ENCODE data around the gene RIBC1. TPM values are rescaled to one million over a fixed set of nuclear protein-coding genes. Genes with fewer than 3 reads are reported as not detected.

The RIBC1 gene
- total RNA-seq, 1 experiment from 2014 or later, result 0.61 TPM

DNA sequence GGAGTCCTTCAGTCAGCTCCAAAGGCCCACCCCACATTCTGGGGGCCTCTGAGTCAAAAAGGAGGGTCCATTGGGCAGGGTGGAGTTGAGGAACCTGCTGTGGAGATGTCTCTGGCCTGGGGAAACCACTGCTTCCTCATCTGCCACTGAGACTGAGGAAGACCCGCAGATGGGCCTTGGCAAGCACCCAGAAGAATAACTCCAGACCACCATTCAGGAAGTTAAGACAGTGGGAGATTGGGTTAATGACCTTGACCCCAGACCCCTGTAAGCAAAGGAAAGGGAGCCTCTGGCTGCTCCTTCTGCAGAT, 19.6 kb downstream of the RIBC1 start (continued):
- TF ChIP-seq ZBTB33 (IDR thresholded peaks at IDR 0.05; ENCODE audit: extremely low read depth, insufficient replicate concordance, low read length) (no peak), SP1 (IDR thresholded peaks at IDR 0.05; ENCODE audit: low read depth) (no peak), SIN3A (IDR thresholded peaks at IDR 0.05; ENCODE audit: low read depth) (no peak), SRF (IDR thresholded peaks at IDR 0.05; ENCODE audit: low read depth) (no peak), ELF1 (IDR thresholded peaks at IDR 0.05; ENCODE audit: borderline replicate concordance, low read depth) (no peak), ZFX (IDR thresholded peaks at IDR 0.05) (no peak), EZH2 (IDR thresholded peaks at IDR 0.05) (no peak), YY1 (IDR thresholded peaks at IDR 0.05; ENCODE audit: extremely low read depth, insufficient replicate concordance, low read depth, low read length) (no peak), EZH2phosphoT487 (IDR thresholded peaks at IDR 0.05; ENCODE audit: borderline replicate concordance) (no peak)
- TF ChIP-seq, protein P1, sequence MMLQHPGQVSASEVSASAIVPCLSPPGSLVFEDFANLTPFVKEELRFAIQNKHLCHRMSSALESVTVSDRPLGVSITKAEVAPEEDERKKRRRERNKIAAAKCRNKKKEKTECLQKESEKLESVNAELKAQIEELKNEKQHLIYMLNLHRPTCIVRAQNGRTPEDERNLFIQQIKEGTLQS (IDR thresholded peaks at IDR 0.05), result no peak
- TF ChIP-seq, protein P2, sequence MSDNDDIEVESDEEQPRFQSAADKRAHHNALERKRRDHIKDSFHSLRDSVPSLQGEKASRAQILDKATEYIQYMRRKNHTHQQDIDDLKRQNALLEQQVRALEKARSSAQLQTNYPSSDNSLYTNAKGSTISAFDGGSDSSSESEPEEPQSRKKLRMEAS (IDR thresholded peaks at IDR 0.05), result no peak

GRCh38 chrX:53445977-53446376, 23.3 kb downstream of the RIBC1 start:
- no peak overlapping the region for H3K27ac ChIP-seq (ENCODE audit: low read depth, low read length)
- ATAC-seq, result peak; percentile 55
- no peaks in the 10 kb centered on the region for H3K9me3 ChIP-seq (ENCODE audit: control insufficient read depth in 1 of 2, insufficient read depth in 1 of 2, low read depth in 1 of 2, low read length in 2 of 2)
- no peak for DNase-seq (ENCODE audit: low read depth, low spot score)
- intact Hi-C loops (cut with micrococcal nuclease), result loop anchor here (1.0 kb wide), 1 partner anchor 129 kb away; no protein-coding TSS in a partner anchor
- no peak overlapping the region for H2AFZ ChIP-seq (ENCODE audit: low read depth, low read length, poor library complexity, severe bottlenecking)
- no peaks in the 10 kb centered on the region for H3K27me3 ChIP-seq (ENCODE audit: insufficient read depth, low read length)
- ChIA-PET CTCF (interaction anchor here (0.6 to 2.8 kb wide), 9 partner anchors 8 to 164 kb away, joined by 3 to 25 read pairs (median 4); partner anchors contain the start of genes RIBC1 and SMC1A), RAD21 (ENCODE audit: low non-redundant PET in 1 of 2, low total read pairs in 2 of 2, uncharacterized antibody in 2 of 2, unreplicated experiment in 2 of 2) (interaction anchor here (0.9 to 1.5 kb wide), 3 partner anchors 128 to 131 kb away, joined by 3 to 7 read pairs (median 4); no protein-coding TSS in a partner anchor), POLR2A (interaction anchor here (0.9 to 1.0 kb wide), 2 partner anchors 23 to 221 kb away, joined by 3 read pairs; partner anchors contain the start of genes KDM5C, RIBC1 and SMC1A)
- peaks cover 3 to 8% of the 10 kb centered on the region in 2 experiments; a peak in 2 of 4 replicates for H3K4me1 ChIP-seq (ENCODE audit: control insufficient read depth in 1 of 2, insufficient read depth in 2 of 2, low read length in 2 of 2)
- no peak overlapping the region for H3K4me3 ChIP-seq (replicated peaks in 1 of 2; ENCODE audit: low read depth in 1 of 2, low read length in 2 of 2)
- no peaks in the 10 kb centered on the region for H3K36me3 ChIP-seq (ENCODE audit: control insufficient read depth in 1 of 2, insufficient read depth in 2 of 2, low read length in 2 of 2)
- H3K79me2 ChIP-seq (ENCODE audit: insufficient read depth, low read length), result no peaks in the 10 kb centered on the region
- TF ChIP-seq ELF1 (IDR thresholded peaks at IDR 0.05; ENCODE audit: borderline replicate concordance, low read depth), result no peak
- TF ChIP-seq RAD21 (IDR thresholded peaks at IDR 0.05; ENCODE audit: low read depth), result no peak
- TF ChIP-seq CTCF (IDR thresholded peaks at IDR 0.05 in 2 of 3, conservative IDR thresholded peaks at IDR 0.05 in 1 of 3; ENCODE audit: borderline replicate concordance in 1 of 3, insufficient read depth in 1 of 3, low read depth in 2 of 3, low read length in 2 of 3), result peak in 2 of 3 experiments; percentile 66 to 76; a peak in 4 of 6 replicates
- no peak for TF ChIP-seq POLR2AphosphoS5 (IDR thresholded peaks at IDR 0.05; ENCODE audit: low read depth, low read length)
- no peak for TF ChIP-seq ZNF274 (IDR thresholded peaks at IDR 0.05; ENCODE audit: low read depth, low read length)
- TF ChIP-seq FOSL1 (IDR thresholded peaks at IDR 0.05; ENCODE audit: low read depth), result no peak
- H3K4me2 ChIP-seq (ENCODE audit: low read length), result no peak overlapping the region
- no TSS peak for BruUV-seq (replicated peaks)
- H4K20me1 ChIP-seq (ENCODE audit: insufficient read depth), result no peaks in the 10 kb centered on the region
- H3K9me2 ChIP-seq (ENCODE audit: insufficient read depth), result no peaks in the 10 kb centered on the region
- H3K9ac ChIP-seq (ENCODE audit: low read length), result no peak overlapping the region
